SK-N-SH (cell line): ENCODE data around the gene SHTN1. TPM values are rescaled to one million over a fixed set of nuclear protein-coding genes. Genes with fewer than 3 reads are reported as not detected.

ENCODE experiments used
- CTCF ChIA-PET: fragments of 300-600, 350-600 bp; formaldehyde crosslinking; extraction: SDS; loops from one replicate; lab custom pipeline; 2021; lab: Yijun Ruan, JAX
- POLR2A ChIA-PET: fragments of 350-600 bp; sonication (Branson Sonifier 250); formaldehyde crosslinking; extraction: SDS; loops from one replicate; lab custom pipeline; 2020; ENCODE audit warnings: antibody characterized with exemption, inconsistent platforms; lab: Yijun Ruan, JAX
- DNase-seq: peaks from one replicate; pipeline ENCODE4 v3.0.0; 2012
- H2AFZ ChIP-seq: fragments of 200-600 bp; sonication (generic); 2 replicates; pipeline ENCODE4 v1.8.1; 2016; ENCODE audit warnings: antibody characterized with exemption, mild to moderate bottlenecking, low read depth
- H3F3A ChIP-seq: fragments of 200-600 bp; sonication (generic); replicated peaks from 2 replicates; pipeline ENCODE3; 2016; ENCODE audit warnings: antibody characterized with exemption, mild to moderate bottlenecking; ENCODE audit not compliant: insufficient read depth
- H3K27ac ChIP-seq, 2 experiments: fragments of 200-500 bp in 1 of 2; fragments of 200-600 bp in 1 of 2; sonication (Bioruptor generic) in 1 of 2; sonication (generic), shearing (Covaris generic) in 1 of 2; 2 replicates each; pipeline versions ENCODE4 v1.5.1 to v1.6.1; 2014 to 2016; ENCODE audit warnings: low read depth in 2 of 2, inconsistent platforms in 1 of 2, low read length in 1 of 2, mild to moderate bottlenecking in 1 of 2, mixed read lengths in 1 of 2
- H3K27me3 ChIP-seq: fragments of 200-600 bp; sonication (generic), shearing (Covaris generic); 2 replicates; pipeline ENCODE4 v1.6.1; 2016; ENCODE audit warnings: mixed run types; ENCODE audit not compliant: insufficient read depth
- H3K36me3 ChIP-seq, 2 experiments: fragments of 200-500 bp in 1 of 2; fragments of 200-600 bp in 1 of 2; sonication (Bioruptor generic) in 1 of 2; sonication (generic) in 1 of 2; replicated peaks in 1 of 2; 2 replicates each; pipeline versions ENCODE3 to v1.5.1; 2014 to 2016; ENCODE audit warnings: low read length in 1 of 2, mild to moderate bottlenecking in 1 of 2; ENCODE audit not compliant: insufficient read depth in 2 of 2, control insufficient read depth in 1 of 2
- H3K4me1 ChIP-seq, 2 experiments: fragments of 200-500 bp in 1 of 2; fragments of 200-600 bp in 1 of 2; sonication (Bioruptor generic) in 1 of 2; sonication (generic), shearing (Covaris generic) in 1 of 2; 2 replicates each; pipeline versions ENCODE4 v1.5.1 to v1.6.1; 2014 to 2016; ENCODE audit warnings: low read depth in 1 of 2, low read length in 1 of 2, mixed run types in 1 of 2; ENCODE audit not compliant: insufficient read depth in 2 of 2, control insufficient read depth in 1 of 2
- H3K4me2 ChIP-seq: fragments of 200-600 bp; sonication (generic), shearing (Covaris generic); 2 replicates; pipeline ENCODE4 v1.6.1; 2017; ENCODE audit warnings: mixed run types
- H3K4me3 ChIP-seq, 2 experiments: fragments of 200-500 bp in 1 of 2; fragments of 200-600 bp in 1 of 2; sonication (Bioruptor generic) in 1 of 2; sonication (generic), shearing (Covaris generic) in 1 of 2; 2 replicates each; pipeline versions ENCODE4 v1.5.1 to v1.8.1; 2014 to 2016; ENCODE audit warnings: low read depth in 2 of 2, inconsistent platforms in 1 of 2, low read length in 1 of 2, mild to moderate bottlenecking in 1 of 2, mixed read lengths in 1 of 2, moderate library complexity in 1 of 2
- H3K79me2 ChIP-seq: fragments of 200-600 bp; sonication (generic); 2 replicates; pipeline ENCODE4 v1.8.1; 2017; ENCODE audit warnings: mild to moderate bottlenecking; ENCODE audit not compliant: insufficient read depth
- H3K9ac ChIP-seq: fragments of 200-600 bp; sonication (generic); 2 replicates; pipeline ENCODE4 v1.6.1; 2017; ENCODE audit warnings: mixed run types
- H3K9me2 ChIP-seq: fragments of 200-600 bp; sonication (generic); 2 replicates; pipeline ENCODE4 v1.6.1; 2017; ENCODE audit warnings: mixed run types
- H3K9me3 ChIP-seq: fragments of 200-600 bp; sonication (generic); 2 replicates; pipeline ENCODE4 v1.6.1; 2017; ENCODE audit warnings: mixed run types, mild to moderate bottlenecking, moderate library complexity
- H4K20me1 ChIP-seq: fragments of 200-600 bp; sonication (generic); 2 replicates; pipeline ENCODE4 v1.6.1; 2017; ENCODE audit warnings: mild to moderate bottlenecking, mixed run types; ENCODE audit not compliant: insufficient read depth
- ELF1 ChIP-seq: IDR thresholded peaks from 2 replicates; pipeline ENCODE4 v1.4.0; 2012
- EP300 ChIP-seq, 2 experiments: IDR thresholded peaks; 2 replicates each; pipeline versions ENCODE4 v1.4.0 to v1.6.1; 2012; ENCODE audit warnings: borderline replicate concordance in 1 of 2, low read depth in 1 of 2, low read length in 1 of 2
- EZH2phosphoT487 ChIP-seq: fragments of 200-600 bp; sonication (generic); IDR thresholded peaks from 2 replicates; pipeline ENCODE4 v1.6.1; 2017; ENCODE audit warnings: low read depth, mixed run types, mild to moderate bottlenecking, antibody characterized with exemption, moderate library complexity, borderline replicate concordance
- FOSL2 ChIP-seq: IDR thresholded peaks from 2 replicates; pipeline ENCODE4 v1.4.0; 2012; ENCODE audit warnings: low read depth, mild to moderate bottlenecking, moderate library complexity, borderline replicate concordance
- FOXJ3 ChIP-seq: sonication (generic); formaldehyde crosslinking; IDR thresholded peaks from 2 replicates; pipeline ENCODE4 v1.5.1; 2020; ENCODE audit warnings: mild to moderate bottlenecking, missing genetic modification reagents
- FOXM1 ChIP-seq: IDR thresholded peaks from 2 replicates; pipeline ENCODE4 v1.4.0; 2012; ENCODE audit warnings: low read depth, mild to moderate bottlenecking
- MEF2A ChIP-seq: IDR thresholded peaks from 2 replicates; pipeline ENCODE4 v1.4.0; 2012; ENCODE audit warnings: low read depth, borderline replicate concordance
- MXI1 ChIP-seq: IDR thresholded peaks from 2 replicates; pipeline ENCODE4 v1.6.1; 2012; ENCODE audit warnings: mild to moderate bottlenecking, low read depth, low read length, improper control_type of control experiment
- NFIC ChIP-seq: IDR thresholded peaks from 2 replicates; pipeline ENCODE4 v1.4.0; 2012; ENCODE audit warnings: borderline replicate concordance
- RAD21 ChIP-seq: IDR thresholded peaks from 2 replicates; pipeline ENCODE4 v1.6.1; 2012; ENCODE audit warnings: mild to moderate bottlenecking, low read length
- SIN3A ChIP-seq: IDR thresholded peaks from 2 replicates; pipeline ENCODE4 v1.6.1; 2012; ENCODE audit warnings: low read depth, mild to moderate bottlenecking, low read length, moderate library complexity, borderline replicate concordance
- TCF12 ChIP-seq: IDR thresholded peaks from 2 replicates; pipeline ENCODE4 v1.4.0; 2012
- TEAD4 ChIP-seq: IDR thresholded peaks from 2 replicates; pipeline ENCODE4 v1.4.0; 2012; ENCODE audit warnings: mild to moderate bottlenecking, borderline replicate concordance; ENCODE audit not compliant: insufficient read depth
- YY1 ChIP-seq: IDR thresholded peaks from 2 replicates; pipeline ENCODE4 v1.4.0; 2012; ENCODE audit warnings: low read depth, mild to moderate bottlenecking
- WGBS: methylation state at CpG from one replicate; pipeline ENCODE4 v1.1.6; 2017; ENCODE audit warnings: low lambda C conversion rate; 5-methylcytosine and 5-hydroxymethylcytosine counted together
- polyA plus RNA-seq, 3 experiments: library from polyadenylated mRNA; depleted of rRNA; stranded (reverse); fragments of >200 nt; gene quantifications; 2 replicates each; pipeline ENCODE4 v1.2.3, GENCODE V29; 2012
- TF ChIP-seq, protein P1 (sequence below): IDR thresholded peaks from 2 replicates; pipeline ENCODE4 v1.4.0; 2012; ENCODE audit warnings: low read depth, borderline replicate concordance
- TF ChIP-seq, protein P2 (sequence below): IDR thresholded peaks from 2 replicates; pipeline ENCODE4 v1.6.1; 2012; ENCODE audit warnings: mild to moderate bottlenecking, low read depth, low read length, moderate library complexity
- TF ChIP-seq, protein P3 (sequence below): IDR thresholded peaks from 2 replicates; pipeline ENCODE4 v1.4.0; 2012; ENCODE audit warnings: low read depth
- TF ChIP-seq, protein P4 (sequence below): fragments of 150-350 bp; IDR thresholded peaks from 2 replicates; pipeline ENCODE4 v1.6.1; 2016; ENCODE audit warnings: mild to moderate bottlenecking, low read depth, low read length

SHTN1 gene
- polyA plus RNA-seq, 1 of the 3 experiments (the other 2 are of a cell fraction): 5.2 TPM

DNA sequence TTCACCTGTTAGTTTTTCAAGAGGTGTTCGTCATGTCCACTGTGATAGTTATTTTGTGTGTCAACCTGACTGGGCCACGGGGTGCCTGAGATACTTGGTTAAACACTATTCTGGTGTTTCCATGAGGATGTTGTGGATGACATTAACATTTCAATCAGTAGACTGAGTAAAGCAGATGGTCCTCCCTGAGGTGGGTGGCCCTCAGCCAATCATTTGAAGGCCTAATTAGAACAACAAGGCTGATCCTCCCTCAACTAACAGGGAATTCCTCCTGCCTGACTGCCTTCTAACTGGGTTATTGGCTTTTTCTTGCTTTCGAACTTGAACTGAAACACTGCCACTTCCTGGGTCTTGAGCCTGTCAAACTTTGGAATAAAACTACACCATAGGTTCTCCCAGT, 79.9 kb downstream of the SHTN1 start:
- Histone ChIP-seq H3K4me1 (no peaks in the 10 kb centered on the region), H3K4me2 (no peak overlapping the region), H2AFZ (no peak overlapping the region), H4K20me1 (no peaks in the 10 kb centered on the region), H3K27me3 (no peaks in the 10 kb centered on the region), H3K9me3 (no peaks in the 10 kb centered on the region), H3K36me3 (peaks cover 13 to 30% of the 10 kb centered on the region in 2 experiments), H3K9me2 (no peaks in the 10 kb centered on the region), H3F3A (no peaks in the 10 kb centered on the region), H3K79me2 (no peaks in the 10 kb centered on the region), H3K4me3 (no peak overlapping the region), H3K27ac (no peak overlapping the region), H3K9ac (no peak overlapping the region)
- ChIA-PET CTCF (no interaction called here), POLR2A (no interaction called here)
- DNase-seq: no peak
- 92% methylated on average over 3 of the region's 3 CpGs for WGBS
- TF ChIP-seq EZH2phosphoT487 (no peak), NFIC (no peak), FOXJ3 (CRISPR knock-in tag) (no peak), TCF12 (no peak), SIN3A (no peak), FOXM1 (no peak), MEF2A (no peak), TEAD4 (no peak), YY1 (no peak), RAD21 (no peak)
- TF ChIP-seq, protein P1, sequence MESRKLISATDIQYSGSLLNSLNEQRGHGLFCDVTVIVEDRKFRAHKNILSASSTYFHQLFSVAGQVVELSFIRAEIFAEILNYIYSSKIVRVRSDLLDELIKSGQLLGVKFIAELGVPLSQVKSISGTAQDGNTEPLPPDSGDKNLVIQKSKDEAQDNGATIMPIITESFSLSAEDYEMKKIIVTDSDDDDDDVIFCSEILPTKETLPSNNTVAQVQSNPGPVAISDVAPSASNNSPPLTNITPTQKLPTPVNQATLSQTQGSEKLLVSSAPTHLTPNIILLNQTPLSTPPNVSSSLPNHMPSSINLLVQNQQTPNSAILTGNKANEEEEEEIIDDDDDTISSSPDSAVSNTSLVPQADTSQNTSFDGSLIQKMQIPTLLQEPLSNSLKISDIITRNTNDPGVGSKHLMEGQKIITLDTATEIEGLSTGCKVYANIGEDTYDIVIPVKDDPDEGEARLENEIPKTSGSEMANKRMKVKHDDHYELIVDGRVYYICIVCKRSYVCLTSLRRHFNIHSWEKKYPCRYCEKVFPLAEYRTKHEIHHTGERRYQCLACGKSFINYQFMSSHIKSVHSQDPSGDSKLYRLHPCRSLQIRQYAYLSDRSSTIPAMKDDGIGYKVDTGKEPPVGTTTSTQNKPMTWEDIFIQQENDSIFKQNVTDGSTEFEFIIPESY: no peak
- TF ChIP-seq, protein P2, sequence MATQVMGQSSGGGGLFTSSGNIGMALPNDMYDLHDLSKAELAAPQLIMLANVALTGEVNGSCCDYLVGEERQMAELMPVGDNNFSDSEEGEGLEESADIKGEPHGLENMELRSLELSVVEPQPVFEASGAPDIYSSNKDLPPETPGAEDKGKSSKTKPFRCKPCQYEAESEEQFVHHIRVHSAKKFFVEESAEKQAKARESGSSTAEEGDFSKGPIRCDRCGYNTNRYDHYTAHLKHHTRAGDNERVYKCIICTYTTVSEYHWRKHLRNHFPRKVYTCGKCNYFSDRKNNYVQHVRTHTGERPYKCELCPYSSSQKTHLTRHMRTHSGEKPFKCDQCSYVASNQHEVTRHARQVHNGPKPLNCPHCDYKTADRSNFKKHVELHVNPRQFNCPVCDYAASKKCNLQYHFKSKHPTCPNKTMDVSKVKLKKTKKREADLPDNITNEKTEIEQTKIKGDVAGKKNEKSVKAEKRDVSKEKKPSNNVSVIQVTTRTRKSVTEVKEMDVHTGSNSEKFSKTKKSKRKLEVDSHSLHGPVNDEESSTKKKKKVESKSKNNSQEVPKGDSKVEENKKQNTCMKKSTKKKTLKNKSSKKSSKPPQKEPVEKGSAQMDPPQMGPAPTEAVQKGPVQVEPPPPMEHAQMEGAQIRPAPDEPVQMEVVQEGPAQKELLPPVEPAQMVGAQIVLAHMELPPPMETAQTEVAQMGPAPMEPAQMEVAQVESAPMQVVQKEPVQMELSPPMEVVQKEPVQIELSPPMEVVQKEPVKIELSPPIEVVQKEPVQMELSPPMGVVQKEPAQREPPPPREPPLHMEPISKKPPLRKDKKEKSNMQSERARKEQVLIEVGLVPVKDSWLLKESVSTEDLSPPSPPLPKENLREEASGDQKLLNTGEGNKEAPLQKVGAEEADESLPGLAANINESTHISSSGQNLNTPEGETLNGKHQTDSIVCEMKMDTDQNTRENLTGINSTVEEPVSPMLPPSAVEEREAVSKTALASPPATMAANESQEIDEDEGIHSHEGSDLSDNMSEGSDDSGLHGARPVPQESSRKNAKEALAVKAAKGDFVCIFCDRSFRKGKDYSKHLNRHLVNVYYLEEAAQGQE: no peak

DNA sequence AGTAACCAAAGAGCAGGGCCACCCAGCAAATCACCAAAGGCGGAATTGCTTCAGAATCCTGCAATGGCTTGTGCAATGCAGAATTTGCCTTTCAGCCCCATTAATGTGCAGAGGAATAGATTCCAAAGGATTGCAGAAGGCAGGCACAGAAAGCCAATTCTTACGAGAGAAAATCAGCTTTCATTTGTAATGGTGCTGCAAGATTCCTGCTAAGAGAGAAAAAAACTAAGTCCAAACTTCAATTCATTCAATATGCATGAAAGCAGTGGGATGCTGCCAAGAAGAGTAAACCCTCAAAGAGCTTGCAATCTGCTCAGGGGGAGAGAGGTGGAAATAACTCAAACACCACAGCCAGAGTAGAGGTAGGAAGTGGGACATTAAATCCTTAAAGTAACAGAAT, 85.3 kb downstream of the SHTN1 start:
- no peaks in the 10 kb centered on the region for H4K20me1 ChIP-seq
- H3K4me2 ChIP-seq: no peak overlapping the region
- ChIA-PET CTCF (no interaction called here), POLR2A (no interaction called here)
- H3K36me3 ChIP-seq: peaks cover 10 to 25% of the 10 kb centered on the region in 2 experiments
- DNase-seq: no peak
- no peak overlapping the region for H3K9ac ChIP-seq
- H3K79me2 ChIP-seq: no peaks in the 10 kb centered on the region
- H3K4me1 ChIP-seq: no peaks in the 10 kb centered on the region
- H3K4me3 ChIP-seq: no peak overlapping the region
- WGBS: 50% methylated on average over 2 of the region's 2 CpGs
- no peak overlapping the region for H2AFZ ChIP-seq
- H3K9me2 ChIP-seq: no peaks in the 10 kb centered on the region
- H3K9me3 ChIP-seq: no peaks in the 10 kb centered on the region
- H3K27me3 ChIP-seq: no peaks in the 10 kb centered on the region
- no peaks in the 10 kb centered on the region for H3F3A ChIP-seq
- H3K27ac ChIP-seq: no peak overlapping the region
- no peak for TF ChIP-seq EP300 (IDR thresholded peaks at IDR 0.05; ENCODE audit: borderline replicate concordance in 1 of 2, low read depth in 1 of 2, low read length in 1 of 2)
- no peak for TF ChIP-seq ELF1
- no peak for TF ChIP-seq FOSL2
- TF ChIP-seq MEF2A: no peak
- no peak for TF ChIP-seq TCF12
- TF ChIP-seq, protein P2: no peak
- TF ChIP-seq, protein P3, sequence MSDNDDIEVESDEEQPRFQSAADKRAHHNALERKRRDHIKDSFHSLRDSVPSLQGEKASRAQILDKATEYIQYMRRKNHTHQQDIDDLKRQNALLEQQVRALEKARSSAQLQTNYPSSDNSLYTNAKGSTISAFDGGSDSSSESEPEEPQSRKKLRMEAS: no peak
- TF ChIP-seq, protein P4, sequence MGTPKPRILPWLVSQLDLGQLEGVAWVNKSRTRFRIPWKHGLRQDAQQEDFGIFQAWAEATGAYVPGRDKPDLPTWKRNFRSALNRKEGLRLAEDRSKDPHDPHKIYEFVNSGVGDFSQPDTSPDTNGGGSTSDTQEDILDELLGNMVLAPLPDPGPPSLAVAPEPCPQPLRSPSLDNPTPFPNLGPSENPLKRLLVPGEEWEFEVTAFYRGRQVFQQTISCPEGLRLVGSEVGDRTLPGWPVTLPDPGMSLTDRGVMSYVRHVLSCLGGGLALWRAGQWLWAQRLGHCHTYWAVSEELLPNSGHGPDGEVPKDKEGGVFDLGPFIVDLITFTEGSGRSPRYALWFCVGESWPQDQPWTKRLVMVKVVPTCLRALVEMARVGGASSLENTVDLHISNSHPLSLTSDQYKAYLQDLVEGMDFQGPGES: no peak
- TF ChIP-seq NFIC: no peak
- no peak for TF ChIP-seq MXI1
